Measurements from ENCODE around the gene TMEM271.

- no peak for TF ChIP-seq CTCF (IDR thresholded peaks at IDR 0.05)
- TF ChIP-seq POLR2A (IDR thresholded peaks at IDR 0.05), result no peak
- no peak for TF ChIP-seq EP300 (IDR thresholded peaks at IDR 0.05; ENCODE audit: low read depth)
- TF ChIP-seq POLR2AphosphoS5 (IDR thresholded peaks at IDR 0.05), result no peak
These were observed 9.4 kb downstream of the TMEM271 start for GRCh38 chr4:566508-567295.

Measured in transverse colon (tissue), 4 donors.